ENCODE results near the gene HSPA2.

DNA sequence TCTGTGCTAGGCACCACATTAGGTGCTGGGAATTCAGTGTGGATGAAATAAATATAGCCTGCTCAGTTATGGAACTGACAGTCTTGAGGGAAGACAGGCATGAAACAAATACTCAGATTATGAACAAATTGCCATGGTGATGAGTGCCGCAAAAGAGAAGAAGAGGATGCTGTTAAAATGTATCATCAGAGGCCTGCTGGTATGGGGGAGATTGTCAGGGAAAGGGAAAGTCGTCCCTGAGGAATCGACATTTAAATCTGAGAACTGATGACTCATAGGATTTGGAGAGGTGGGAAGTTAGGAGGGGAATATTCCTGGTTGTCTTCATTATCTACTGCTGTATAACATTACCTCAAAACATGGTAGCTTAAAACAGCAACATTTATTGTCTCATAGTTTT lies 51.3 kb downstream of the HSPA2 start:
- TF ChIP-seq CTCF (IDR thresholded peaks at IDR 0.05): no peak
- no peak for TF ChIP-seq POLR2A (IDR thresholded peaks at IDR 0.05)
